ENCODE measurements around the gene SNX7. TPM values are rescaled to one million over a fixed set of nuclear protein-coding genes. Genes with fewer than 3 reads are reported as not detected.

The SNX7 gene
- polyA plus RNA-seq, 1 experiment, result 60.0 TPM

- H3K9me3 ChIP-seq (ENCODE audit: control insufficient read depth, insufficient read depth, low read length), result no peaks in the 10 kb centered on the region
- no peak for DNase-seq (ENCODE audit: low read depth, low spot score)
- TF ChIP-seq, protein P1, sequence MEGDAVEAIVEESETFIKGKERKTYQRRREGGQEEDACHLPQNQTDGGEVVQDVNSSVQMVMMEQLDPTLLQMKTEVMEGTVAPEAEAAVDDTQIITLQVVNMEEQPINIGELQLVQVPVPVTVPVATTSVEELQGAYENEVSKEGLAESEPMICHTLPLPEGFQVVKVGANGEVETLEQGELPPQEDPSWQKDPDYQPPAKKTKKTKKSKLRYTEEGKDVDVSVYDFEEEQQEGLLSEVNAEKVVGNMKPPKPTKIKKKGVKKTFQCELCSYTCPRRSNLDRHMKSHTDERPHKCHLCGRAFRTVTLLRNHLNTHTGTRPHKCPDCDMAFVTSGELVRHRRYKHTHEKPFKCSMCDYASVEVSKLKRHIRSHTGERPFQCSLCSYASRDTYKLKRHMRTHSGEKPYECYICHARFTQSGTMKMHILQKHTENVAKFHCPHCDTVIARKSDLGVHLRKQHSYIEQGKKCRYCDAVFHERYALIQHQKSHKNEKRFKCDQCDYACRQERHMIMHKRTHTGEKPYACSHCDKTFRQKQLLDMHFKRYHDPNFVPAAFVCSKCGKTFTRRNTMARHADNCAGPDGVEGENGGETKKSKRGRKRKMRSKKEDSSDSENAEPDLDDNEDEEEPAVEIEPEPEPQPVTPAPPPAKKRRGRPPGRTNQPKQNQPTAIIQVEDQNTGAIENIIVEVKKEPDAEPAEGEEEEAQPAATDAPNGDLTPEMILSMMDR (IDR thresholded peaks at IDR 0.05; ENCODE audit: low read depth, low read length), result no peak
- no peak overlapping the region for H3K27ac ChIP-seq (ENCODE audit: low read depth, low read length)
- no peaks in the 10 kb centered on the region for H3K27me3 ChIP-seq (ENCODE audit: control insufficient read depth, insufficient read depth, low read length)
- CTCF ChIA-PET, result no interaction called here
- no peak overlapping the region for H3K4me3 ChIP-seq (ENCODE audit: low read depth, low read length)
- POLR2A ChIA-PET, result no interaction called here
Observed at GRCh38 chr1:98769162-98769561, 107.6 kb downstream of the SNX7 start.

- DNase-seq (ENCODE audit: low read depth, low spot score), result no peak
- Histone ChIP-seq H3K4me3 (ENCODE audit: low read depth, low read length) (no peak overlapping the region), H3K27ac (ENCODE audit: low read depth, low read length) (no peak overlapping the region), H3K27me3 (ENCODE audit: control insufficient read depth, insufficient read depth, low read length) (no peaks in the 10 kb centered on the region), H3K9me3 (ENCODE audit: control insufficient read depth, insufficient read depth, low read length) (peaks cover 7% of the 10 kb centered on the region; the same call in 1 of the 2 replicates)
- POLR2A ChIA-PET, result no interaction called here
- CTCF ChIA-PET, result no interaction called here
- TF ChIP-seq, protein P1 (IDR thresholded peaks at IDR 0.05; ENCODE audit: low read depth, low read length), result no peak
Observed at GRCh38 chr1:98781906-98782305, 120.4 kb downstream of the SNX7 start.

DNA sequence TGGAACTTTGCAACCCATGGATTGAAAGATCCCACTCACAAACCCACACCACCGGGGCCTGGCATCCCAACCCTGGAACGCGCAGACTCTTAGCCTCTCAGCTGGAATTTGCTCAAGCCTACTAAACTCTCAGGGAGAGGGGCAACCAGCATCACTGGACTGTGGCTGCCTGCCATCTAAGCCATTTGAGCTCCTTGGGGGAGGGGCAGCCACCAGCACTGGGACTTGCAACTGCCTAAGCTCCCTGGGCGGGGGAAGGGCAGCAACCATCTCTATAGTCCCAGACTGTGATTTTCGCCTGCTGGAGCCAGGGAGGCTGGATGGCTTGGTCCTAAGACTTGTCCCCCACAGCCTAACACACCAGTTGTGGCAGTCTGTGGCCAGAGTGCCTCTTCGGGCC, 122.3 kb downstream of the SNX7 start:
- no peaks in the 10 kb centered on the region for H3K27me3 ChIP-seq (ENCODE audit: control insufficient read depth, insufficient read depth, low read length)
- no peak overlapping the region for H3K4me3 ChIP-seq (ENCODE audit: low read depth, low read length)
- CTCF ChIA-PET, result no interaction called here
- DNase-seq (ENCODE audit: low read depth, low spot score), result no peak
- POLR2A ChIA-PET, result no interaction called here
- H3K27ac ChIP-seq (ENCODE audit: low read depth, low read length), result no peak overlapping the region
- peaks cover 7% of the 10 kb centered on the region; the same call in 1 of the 2 replicates for H3K9me3 ChIP-seq (ENCODE audit: control insufficient read depth, insufficient read depth, low read length)
- TF ChIP-seq, protein P1 (IDR thresholded peaks at IDR 0.05; ENCODE audit: low read depth, low read length), result no peak

DNA sequence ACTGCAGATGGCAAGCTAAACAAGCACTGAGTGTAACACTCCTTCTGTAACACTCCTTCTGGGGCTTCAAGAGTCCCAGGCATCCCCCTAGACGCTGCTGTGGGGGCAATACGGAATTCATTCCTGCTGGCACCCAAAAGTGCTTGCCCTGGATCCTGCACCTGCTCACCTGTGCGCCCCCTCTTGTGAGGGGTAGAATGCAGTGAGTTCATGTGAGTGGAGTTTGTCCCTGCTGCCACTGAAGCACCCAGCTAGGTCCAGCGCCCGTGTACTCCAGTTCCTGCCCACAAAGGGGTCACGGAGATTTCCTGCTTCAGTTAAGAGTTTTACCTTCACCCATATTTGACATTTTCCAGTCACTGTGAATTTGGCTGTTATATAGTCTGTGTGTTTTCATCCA, 130.0 kb downstream of the SNX7 start:
- H3K27ac ChIP-seq (ENCODE audit: low read depth, low read length), result no peak overlapping the region
- no peak for DNase-seq (ENCODE audit: low read depth, low spot score)
- no peaks in the 10 kb centered on the region for H3K9me3 ChIP-seq (ENCODE audit: control insufficient read depth, insufficient read depth, low read length)
- no peak overlapping the region for H3K4me3 ChIP-seq (ENCODE audit: low read depth, low read length)
- CTCF ChIA-PET, result interaction anchor here (0.7 kb wide), 1 partner anchor 878 kb away, joined by 5 read pairs; no protein-coding TSS in a partner anchor
- H3K27me3 ChIP-seq (ENCODE audit: control insufficient read depth, insufficient read depth, low read length), result peaks cover 6% of the 10 kb centered on the region
- POLR2A ChIA-PET, result no interaction called here
- TF ChIP-seq, protein P1 (IDR thresholded peaks at IDR 0.05; ENCODE audit: low read depth, low read length), result no peak

DNA sequence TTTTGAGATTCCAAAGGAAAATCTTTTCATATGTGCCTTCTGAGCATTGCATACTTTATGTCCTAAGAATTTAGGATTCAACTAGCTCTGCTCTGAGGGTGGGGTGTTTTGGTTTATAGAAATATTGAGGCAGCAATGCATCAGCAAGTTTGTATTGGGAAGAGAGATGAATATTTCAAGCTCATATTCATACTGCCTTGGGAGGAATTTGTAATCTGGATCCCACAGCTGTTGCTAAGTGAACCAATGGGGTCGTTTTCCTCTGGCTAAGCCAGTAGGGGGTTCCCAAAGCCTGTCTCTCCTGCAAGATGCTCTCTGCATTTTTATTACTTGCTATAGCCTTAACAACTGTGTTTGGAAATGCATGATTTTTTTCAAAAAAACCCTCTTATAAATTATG, 130.6 kb downstream of the SNX7 start:
- POLR2A ChIA-PET, result no interaction called here
- no peak for DNase-seq (ENCODE audit: low read depth, low spot score)

More for the DNA sequence above, 130.6 kb downstream of the SNX7 start:
- Histone ChIP-seq H3K27me3 (ENCODE audit: control insufficient read depth, insufficient read depth, low read length) (peaks cover 6% of the 10 kb centered on the region), H3K4me3 (ENCODE audit: low read depth, low read length) (no peak overlapping the region), H3K9me3 (ENCODE audit: control insufficient read depth, insufficient read depth, low read length) (no peaks in the 10 kb centered on the region), H3K27ac (ENCODE audit: low read depth, low read length) (no peak overlapping the region)
- CTCF ChIA-PET, result no interaction called here
- TF ChIP-seq, protein P1 (IDR thresholded peaks at IDR 0.05; ENCODE audit: low read depth, low read length), result 0 out of 2 replicates have a peak, but pooled peaks have one; percentile 15
